SK-N-SH (cell line): ENCODE measurements around the gene MTHFD2L. TPM values are rescaled to one million over a fixed set of nuclear protein-coding genes. Genes with fewer than 3 reads are reported as not detected.

ENCODE experiments used
- CTCF ChIA-PET: fragments of 300-600, 350-600 bp; formaldehyde crosslinking; extraction: SDS; loops from one replicate; lab custom pipeline; 2021; lab: Yijun Ruan, JAX
- POLR2A ChIA-PET: fragments of 350-600 bp; sonication (Branson Sonifier 250); formaldehyde crosslinking; extraction: SDS; loops from one replicate; lab custom pipeline; 2020; ENCODE audit warnings: antibody characterized with exemption, inconsistent platforms; lab: Yijun Ruan, JAX
- DNase-seq: peaks from one replicate; pipeline ENCODE4 v3.0.0; 2012
- H2AFZ ChIP-seq: fragments of 200-600 bp; sonication (generic); 2 replicates; pipeline ENCODE4 v1.8.1; 2016; ENCODE audit warnings: antibody characterized with exemption, mild to moderate bottlenecking, low read depth
- H3F3A ChIP-seq: fragments of 200-600 bp; sonication (generic); replicated peaks from 2 replicates; pipeline ENCODE3; 2016; ENCODE audit warnings: antibody characterized with exemption, mild to moderate bottlenecking; ENCODE audit not compliant: insufficient read depth
- H3K27ac ChIP-seq, 2 experiments: fragments of 200-500 bp in 1 of 2; fragments of 200-600 bp in 1 of 2; sonication (Bioruptor generic) in 1 of 2; sonication (generic), shearing (Covaris generic) in 1 of 2; 2 replicates each; pipeline versions ENCODE4 v1.5.1 to v1.6.1; 2014 to 2016; ENCODE audit warnings: low read depth in 2 of 2, inconsistent platforms in 1 of 2, low read length in 1 of 2, mild to moderate bottlenecking in 1 of 2, mixed read lengths in 1 of 2
- H3K27me3 ChIP-seq: fragments of 200-600 bp; sonication (generic), shearing (Covaris generic); 2 replicates; pipeline ENCODE4 v1.6.1; 2016; ENCODE audit warnings: mixed run types; ENCODE audit not compliant: insufficient read depth
- H3K36me3 ChIP-seq, 2 experiments: fragments of 200-500 bp in 1 of 2; fragments of 200-600 bp in 1 of 2; sonication (Bioruptor generic) in 1 of 2; sonication (generic) in 1 of 2; replicated peaks in 1 of 2; 2 replicates each; pipeline versions ENCODE3 to v1.5.1; 2014 to 2016; ENCODE audit warnings: low read length in 1 of 2, mild to moderate bottlenecking in 1 of 2; ENCODE audit not compliant: insufficient read depth in 2 of 2, control insufficient read depth in 1 of 2
- H3K4me1 ChIP-seq, 2 experiments: fragments of 200-500 bp in 1 of 2; fragments of 200-600 bp in 1 of 2; sonication (Bioruptor generic) in 1 of 2; sonication (generic), shearing (Covaris generic) in 1 of 2; 2 replicates each; pipeline versions ENCODE4 v1.5.1 to v1.6.1; 2014 to 2016; ENCODE audit warnings: low read depth in 1 of 2, low read length in 1 of 2, mixed run types in 1 of 2; ENCODE audit not compliant: insufficient read depth in 2 of 2, control insufficient read depth in 1 of 2
- H3K4me2 ChIP-seq: fragments of 200-600 bp; sonication (generic), shearing (Covaris generic); 2 replicates; pipeline ENCODE4 v1.6.1; 2017; ENCODE audit warnings: mixed run types
- H3K4me3 ChIP-seq, 2 experiments: fragments of 200-500 bp in 1 of 2; fragments of 200-600 bp in 1 of 2; sonication (Bioruptor generic) in 1 of 2; sonication (generic), shearing (Covaris generic) in 1 of 2; 2 replicates each; pipeline versions ENCODE4 v1.5.1 to v1.8.1; 2014 to 2016; ENCODE audit warnings: low read depth in 2 of 2, inconsistent platforms in 1 of 2, low read length in 1 of 2, mild to moderate bottlenecking in 1 of 2, mixed read lengths in 1 of 2, moderate library complexity in 1 of 2
- H3K79me2 ChIP-seq: fragments of 200-600 bp; sonication (generic); 2 replicates; pipeline ENCODE4 v1.8.1; 2017; ENCODE audit warnings: mild to moderate bottlenecking; ENCODE audit not compliant: insufficient read depth
- H3K9ac ChIP-seq: fragments of 200-600 bp; sonication (generic); 2 replicates; pipeline ENCODE4 v1.6.1; 2017; ENCODE audit warnings: mixed run types
- H3K9me2 ChIP-seq: fragments of 200-600 bp; sonication (generic); 2 replicates; pipeline ENCODE4 v1.6.1; 2017; ENCODE audit warnings: mixed run types
- H3K9me3 ChIP-seq: fragments of 200-600 bp; sonication (generic); 2 replicates; pipeline ENCODE4 v1.6.1; 2017; ENCODE audit warnings: mixed run types, mild to moderate bottlenecking, moderate library complexity
- H4K20me1 ChIP-seq: fragments of 200-600 bp; sonication (generic); 2 replicates; pipeline ENCODE4 v1.6.1; 2017; ENCODE audit warnings: mild to moderate bottlenecking, mixed run types; ENCODE audit not compliant: insufficient read depth
- CHD2 ChIP-seq: fragments of 150-350 bp; IDR thresholded peaks from 2 replicates; pipeline ENCODE4 v1.6.1; 2018; ENCODE audit warnings: low read length; ENCODE audit not compliant: partially characterized antibody
- EZH2phosphoT487 ChIP-seq: fragments of 200-600 bp; sonication (generic); IDR thresholded peaks from 2 replicates; pipeline ENCODE4 v1.6.1; 2017; ENCODE audit warnings: low read depth, mixed run types, mild to moderate bottlenecking, antibody characterized with exemption, moderate library complexity, borderline replicate concordance
- FOSL2 ChIP-seq: IDR thresholded peaks from 2 replicates; pipeline ENCODE4 v1.4.0; 2012; ENCODE audit warnings: low read depth, mild to moderate bottlenecking, moderate library complexity, borderline replicate concordance
- GABPA ChIP-seq: IDR thresholded peaks from 2 replicates; pipeline ENCODE4 v1.4.0; 2012; ENCODE audit warnings: low read depth, mild to moderate bottlenecking
- JUND ChIP-seq: IDR thresholded peaks from 2 replicates; pipeline ENCODE4 v1.4.0; 2012
- MXI1 ChIP-seq: IDR thresholded peaks from 2 replicates; pipeline ENCODE4 v1.6.1; 2012; ENCODE audit warnings: mild to moderate bottlenecking, low read depth, low read length, improper control_type of control experiment
- NFIC ChIP-seq: IDR thresholded peaks from 2 replicates; pipeline ENCODE4 v1.4.0; 2012; ENCODE audit warnings: borderline replicate concordance
- NRF1 ChIP-seq: IDR thresholded peaks from 2 replicates; pipeline ENCODE4 v1.6.1; 2012; ENCODE audit warnings: low read depth, mild to moderate bottlenecking, low read length
- RAD21 ChIP-seq: IDR thresholded peaks from 2 replicates; pipeline ENCODE4 v1.6.1; 2012; ENCODE audit warnings: mild to moderate bottlenecking, low read length
- RCOR1 ChIP-seq: fragments of 150-350 bp; IDR thresholded peaks from 2 replicates; pipeline ENCODE4 v1.6.1; 2017; ENCODE audit warnings: antibody characterized with exemption, low read length
- RXRA ChIP-seq: IDR thresholded peaks from 2 replicates; pipeline ENCODE4 v1.4.0; 2012; ENCODE audit warnings: low read depth, mild to moderate bottlenecking, borderline replicate concordance
- TEAD4 ChIP-seq: IDR thresholded peaks from 2 replicates; pipeline ENCODE4 v1.4.0; 2012; ENCODE audit warnings: mild to moderate bottlenecking, borderline replicate concordance; ENCODE audit not compliant: insufficient read depth
- ZBTB33 ChIP-seq: IDR thresholded peaks from 2 replicates; pipeline ENCODE4 v1.4.0; 2012; ENCODE audit warnings: low read depth, borderline replicate concordance
- WGBS: methylation state at CpG from one replicate; pipeline ENCODE4 v1.1.6; 2017; ENCODE audit warnings: low lambda C conversion rate; 5-methylcytosine and 5-hydroxymethylcytosine counted together
- polyA plus RNA-seq, 3 experiments: library from polyadenylated mRNA; depleted of rRNA; stranded (reverse); fragments of >200 nt; gene quantifications; 2 replicates each; pipeline ENCODE4 v1.2.3, GENCODE V29; 2012
- TF ChIP-seq, protein P1 (sequence below): IDR thresholded peaks from 2 replicates; pipeline ENCODE4 v1.4.0; 2012; ENCODE audit warnings: low read depth
- TF ChIP-seq, protein P2 (sequence below): fragments of 200-600 bp; sonication (generic); IDR thresholded peaks from 2 replicates; pipeline ENCODE4 v1.6.1; 2017; ENCODE audit warnings: antibody characterized with exemption, mild to moderate bottlenecking, moderate library complexity
- TF ChIP-seq, protein P3 (sequence below): IDR thresholded peaks from 2 replicates; pipeline ENCODE4 v1.4.0; 2012; ENCODE audit warnings: low read depth, borderline replicate concordance
- TF ChIP-seq, protein P4 (sequence below): fragments of 150-350 bp; IDR thresholded peaks from 2 replicates; pipeline ENCODE4 v1.6.1; 2017; ENCODE audit warnings: antibody characterized with exemption, low read length, low read depth, borderline replicate concordance
- TF ChIP-seq, protein P5 (sequence below): IDR thresholded peaks from 2 replicates; pipeline ENCODE4 v1.6.1; 2012; ENCODE audit warnings: mild to moderate bottlenecking, low read depth, low read length, moderate library complexity

Gene MTHFD2L
- polyA plus RNA-seq, 1 of the 3 experiments (the other 2 are of a cell fraction), result 4.8 TPM

DNA sequence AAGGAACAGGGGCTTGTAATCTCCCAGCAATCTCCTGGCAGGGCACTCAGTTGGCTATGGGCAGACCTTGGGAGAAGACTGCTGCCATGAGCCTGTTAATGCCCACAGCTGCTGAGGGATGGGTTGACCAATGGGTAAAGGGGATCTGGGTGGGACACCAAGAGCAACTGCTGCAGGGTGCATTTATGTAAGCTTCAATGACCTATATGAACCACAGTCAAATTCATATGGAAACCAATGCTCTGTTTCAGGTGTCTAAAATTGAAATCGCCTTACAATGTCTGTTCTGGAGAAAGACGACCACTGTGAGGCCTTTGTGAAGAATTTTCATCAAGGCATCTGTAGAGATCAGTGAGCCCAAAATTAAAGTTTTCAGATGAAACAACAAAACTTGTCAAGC lies 156.4 kb downstream of the MTHFD2L start:
- Histone ChIP-seq H2AFZ (no peak overlapping the region), H3K4me1 (no peaks in the 10 kb centered on the region; a peak in 1 of 4 replicates), H3K27ac (no peak overlapping the region), H4K20me1 (no peaks in the 10 kb centered on the region), H3K9me2 (no peaks in the 10 kb centered on the region), H3K4me2 (no peak overlapping the region), H3K79me2 (no peaks in the 10 kb centered on the region)
- WGBS, result 14% methylated on average over 2 of the region's 2 CpGs
- CTCF ChIA-PET, result interaction anchor here (0.6 to 1.2 kb wide), 3 partner anchors 89 to 307 kb away, joined by 3 to 6 read pairs (median 3); no protein-coding TSS in a partner anchor
- TF ChIP-seq MXI1 (no peak), JUND (no peak), TEAD4 (no peak), ZBTB33 (no peak), NFIC (no peak), NRF1 (no peak)
- TF ChIP-seq, protein P1, sequence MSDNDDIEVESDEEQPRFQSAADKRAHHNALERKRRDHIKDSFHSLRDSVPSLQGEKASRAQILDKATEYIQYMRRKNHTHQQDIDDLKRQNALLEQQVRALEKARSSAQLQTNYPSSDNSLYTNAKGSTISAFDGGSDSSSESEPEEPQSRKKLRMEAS, result no peak
- TF ChIP-seq, protein P2, sequence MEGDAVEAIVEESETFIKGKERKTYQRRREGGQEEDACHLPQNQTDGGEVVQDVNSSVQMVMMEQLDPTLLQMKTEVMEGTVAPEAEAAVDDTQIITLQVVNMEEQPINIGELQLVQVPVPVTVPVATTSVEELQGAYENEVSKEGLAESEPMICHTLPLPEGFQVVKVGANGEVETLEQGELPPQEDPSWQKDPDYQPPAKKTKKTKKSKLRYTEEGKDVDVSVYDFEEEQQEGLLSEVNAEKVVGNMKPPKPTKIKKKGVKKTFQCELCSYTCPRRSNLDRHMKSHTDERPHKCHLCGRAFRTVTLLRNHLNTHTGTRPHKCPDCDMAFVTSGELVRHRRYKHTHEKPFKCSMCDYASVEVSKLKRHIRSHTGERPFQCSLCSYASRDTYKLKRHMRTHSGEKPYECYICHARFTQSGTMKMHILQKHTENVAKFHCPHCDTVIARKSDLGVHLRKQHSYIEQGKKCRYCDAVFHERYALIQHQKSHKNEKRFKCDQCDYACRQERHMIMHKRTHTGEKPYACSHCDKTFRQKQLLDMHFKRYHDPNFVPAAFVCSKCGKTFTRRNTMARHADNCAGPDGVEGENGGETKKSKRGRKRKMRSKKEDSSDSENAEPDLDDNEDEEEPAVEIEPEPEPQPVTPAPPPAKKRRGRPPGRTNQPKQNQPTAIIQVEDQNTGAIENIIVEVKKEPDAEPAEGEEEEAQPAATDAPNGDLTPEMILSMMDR, result no peak
- TF ChIP-seq, protein P3, sequence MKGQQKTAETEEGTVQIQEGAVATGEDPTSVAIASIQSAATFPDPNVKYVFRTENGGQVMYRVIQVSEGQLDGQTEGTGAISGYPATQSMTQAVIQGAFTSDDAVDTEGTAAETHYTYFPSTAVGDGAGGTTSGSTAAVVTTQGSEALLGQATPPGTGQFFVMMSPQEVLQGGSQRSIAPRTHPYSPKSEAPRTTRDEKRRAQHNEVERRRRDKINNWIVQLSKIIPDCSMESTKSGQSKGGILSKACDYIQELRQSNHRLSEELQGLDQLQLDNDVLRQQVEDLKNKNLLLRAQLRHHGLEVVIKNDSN, result no peak
- TF ChIP-seq, all 33 proteins: peak for 0
- no peaks in the 10 kb centered on the region for H3K36me3 ChIP-seq
- DNase-seq, result no peak
- POLR2A ChIA-PET, result no interaction called here
- H3K4me3 ChIP-seq, result no peak overlapping the region
- H3K27me3 ChIP-seq, result peaks cover 10% of the 10 kb centered on the region; the same call in 1 of the 2 replicates
- H3K9ac ChIP-seq, result no peak overlapping the region
- H3F3A ChIP-seq, result no peaks in the 10 kb centered on the region
- H3K9me3 ChIP-seq, result no peaks in the 10 kb centered on the region

GRCh38 chr4:74314944-74315343 lies 157.0 kb downstream of the MTHFD2L start:
- Histone ChIP-seq H3K9ac (no peak overlapping the region), H3K9me2 (no peaks in the 10 kb centered on the region), H3K79me2 (no peaks in the 10 kb centered on the region), H3F3A (no peaks in the 10 kb centered on the region), H3K4me3 (no peak overlapping the region), H3K27ac (no peak overlapping the region), H4K20me1 (no peaks in the 10 kb centered on the region), H3K4me2 (no peak overlapping the region), H3K4me1 (no peaks in the 10 kb centered on the region; a peak in 1 of 4 replicates), H3K27me3 (peaks cover 10% of the 10 kb centered on the region; the same call in 1 of the 2 replicates), H2AFZ (no peak overlapping the region), H3K9me3 (no peaks in the 10 kb centered on the region), H3K36me3 (no peaks in the 10 kb centered on the region)
- POLR2A ChIA-PET, result no interaction called here
- 31% methylated on average over 2 of the region's 2 CpGs for WGBS
- TF ChIP-seq RCOR1 (no peak), GABPA (no peak), EZH2phosphoT487 (no peak), RAD21 (no peak), FOSL2 (no peak), CHD2 (no peak), RXRA (no peak)
- TF ChIP-seq, protein P4, sequence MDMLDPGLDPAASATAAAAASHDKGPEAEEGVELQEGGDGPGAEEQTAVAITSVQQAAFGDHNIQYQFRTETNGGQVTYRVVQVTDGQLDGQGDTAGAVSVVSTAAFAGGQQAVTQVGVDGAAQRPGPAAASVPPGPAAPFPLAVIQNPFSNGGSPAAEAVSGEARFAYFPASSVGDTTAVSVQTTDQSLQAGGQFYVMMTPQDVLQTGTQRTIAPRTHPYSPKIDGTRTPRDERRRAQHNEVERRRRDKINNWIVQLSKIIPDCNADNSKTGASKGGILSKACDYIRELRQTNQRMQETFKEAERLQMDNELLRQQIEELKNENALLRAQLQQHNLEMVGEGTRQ, result no peak
- TF ChIP-seq, protein P5, sequence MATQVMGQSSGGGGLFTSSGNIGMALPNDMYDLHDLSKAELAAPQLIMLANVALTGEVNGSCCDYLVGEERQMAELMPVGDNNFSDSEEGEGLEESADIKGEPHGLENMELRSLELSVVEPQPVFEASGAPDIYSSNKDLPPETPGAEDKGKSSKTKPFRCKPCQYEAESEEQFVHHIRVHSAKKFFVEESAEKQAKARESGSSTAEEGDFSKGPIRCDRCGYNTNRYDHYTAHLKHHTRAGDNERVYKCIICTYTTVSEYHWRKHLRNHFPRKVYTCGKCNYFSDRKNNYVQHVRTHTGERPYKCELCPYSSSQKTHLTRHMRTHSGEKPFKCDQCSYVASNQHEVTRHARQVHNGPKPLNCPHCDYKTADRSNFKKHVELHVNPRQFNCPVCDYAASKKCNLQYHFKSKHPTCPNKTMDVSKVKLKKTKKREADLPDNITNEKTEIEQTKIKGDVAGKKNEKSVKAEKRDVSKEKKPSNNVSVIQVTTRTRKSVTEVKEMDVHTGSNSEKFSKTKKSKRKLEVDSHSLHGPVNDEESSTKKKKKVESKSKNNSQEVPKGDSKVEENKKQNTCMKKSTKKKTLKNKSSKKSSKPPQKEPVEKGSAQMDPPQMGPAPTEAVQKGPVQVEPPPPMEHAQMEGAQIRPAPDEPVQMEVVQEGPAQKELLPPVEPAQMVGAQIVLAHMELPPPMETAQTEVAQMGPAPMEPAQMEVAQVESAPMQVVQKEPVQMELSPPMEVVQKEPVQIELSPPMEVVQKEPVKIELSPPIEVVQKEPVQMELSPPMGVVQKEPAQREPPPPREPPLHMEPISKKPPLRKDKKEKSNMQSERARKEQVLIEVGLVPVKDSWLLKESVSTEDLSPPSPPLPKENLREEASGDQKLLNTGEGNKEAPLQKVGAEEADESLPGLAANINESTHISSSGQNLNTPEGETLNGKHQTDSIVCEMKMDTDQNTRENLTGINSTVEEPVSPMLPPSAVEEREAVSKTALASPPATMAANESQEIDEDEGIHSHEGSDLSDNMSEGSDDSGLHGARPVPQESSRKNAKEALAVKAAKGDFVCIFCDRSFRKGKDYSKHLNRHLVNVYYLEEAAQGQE, result no peak
- no peak for DNase-seq
- CTCF ChIA-PET, result interaction anchor here (1.1 to 1.2 kb wide), 2 partner anchors 90 to 126 kb away, joined by 3 to 6 read pairs; no protein-coding TSS in a partner anchor
